HG02938 (cell line): ENCODE measurements around the gene PLEKHH2.
"Not testable (repeated sequence)": the region's sequence is repeated elsewhere in the genome, so short reads cannot be mapped to it uniquely, and the experiment has no call there.

Source experiments
- ATAC-seq: cut with Tn5 transposase; IDR thresholded peaks from one replicate; pipeline ENCODE4 v1.9.1; 2021; ENCODE audit warnings: mild to moderate bottlenecking, moderate library complexity; ENCODE audit not compliant: unreplicated experiment

PLEKHH2 gene

DNA sequence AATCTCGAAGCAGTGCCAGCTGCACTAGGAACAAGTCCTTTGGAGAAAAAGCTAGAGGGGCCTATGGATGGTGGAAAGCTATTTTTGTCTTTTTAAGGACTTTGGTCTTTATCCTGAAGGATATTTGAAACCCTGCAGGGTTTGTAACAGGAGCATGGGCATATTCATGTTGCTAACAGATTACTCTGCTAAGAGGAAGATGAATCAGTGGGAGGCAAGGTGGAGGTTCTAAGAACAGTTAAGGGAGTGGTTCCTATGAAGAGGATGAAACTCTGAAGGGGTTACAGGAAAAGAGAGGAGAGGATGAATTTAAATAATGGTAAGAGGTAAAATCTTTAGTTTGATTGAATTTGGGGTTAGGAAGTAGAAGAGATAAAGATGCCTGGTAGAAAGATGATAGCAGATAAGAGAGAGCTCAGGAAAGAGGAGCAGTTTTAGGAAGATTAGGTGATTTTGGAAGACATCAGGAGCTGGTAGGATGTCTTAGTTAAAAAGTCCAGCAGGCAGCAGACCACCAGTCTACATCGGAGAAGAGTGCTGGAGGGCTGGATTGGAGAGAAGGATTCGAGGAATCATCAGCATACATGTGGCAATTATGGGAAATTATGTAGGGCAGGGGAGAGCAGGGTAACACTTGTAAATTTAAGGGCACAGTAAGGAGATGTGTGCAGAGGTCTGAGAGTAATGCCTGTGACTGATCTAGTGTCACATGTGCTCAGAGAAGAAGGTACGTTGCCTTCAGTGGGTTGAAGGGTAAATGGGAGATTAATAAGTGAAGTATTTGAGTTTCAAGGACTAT, 78.4 kb downstream of the PLEKHH2 start:
- ATAC-seq, result no peak

- ATAC-seq, result no peak
These were observed 80.3 kb downstream of the PLEKHH2 start for GRCh38 chr2:43717322-43717721.

GRCh38 chr2:43718530-43719124, 81.6 kb downstream of the PLEKHH2 start:
- ATAC-seq, result no peak

DNA sequence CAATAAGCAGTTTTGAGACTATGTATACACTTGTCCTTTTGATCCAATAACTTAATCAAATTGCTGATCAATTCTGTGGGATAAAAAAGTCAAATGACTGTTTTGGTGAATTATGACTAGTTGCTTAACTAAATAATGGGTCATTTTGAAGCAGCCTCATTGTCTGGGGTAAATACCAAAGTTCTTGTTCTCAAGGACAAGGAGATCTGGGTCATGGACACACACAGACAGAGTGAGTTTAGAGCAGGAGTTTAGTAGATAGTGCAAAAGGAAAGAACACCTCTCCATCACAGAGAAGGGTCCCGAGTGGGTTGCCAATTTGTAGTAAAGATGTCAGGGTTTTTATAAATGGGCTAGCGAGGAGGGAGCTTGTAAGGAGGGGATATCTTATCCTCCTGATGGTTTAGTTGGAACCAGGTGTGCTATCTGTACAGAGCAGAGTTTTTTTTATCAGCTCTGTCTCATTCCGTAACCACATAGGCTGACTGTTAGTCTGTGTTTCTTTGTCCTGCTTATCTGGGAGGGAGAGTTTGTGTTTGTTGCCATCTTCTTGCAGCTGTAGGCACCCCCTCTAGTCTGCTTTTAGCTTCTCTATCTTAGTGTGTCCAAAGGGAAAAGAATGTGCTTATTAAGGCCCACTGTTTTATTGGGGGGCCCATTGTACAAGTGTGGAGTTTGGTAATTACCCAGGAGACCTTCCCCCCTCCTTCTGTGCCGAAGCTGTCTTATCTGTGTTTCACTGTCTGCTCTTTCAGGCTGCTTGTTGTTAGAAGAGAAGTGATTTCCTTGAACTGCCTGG, 87.9 kb downstream of the PLEKHH2 start:
- no peak for ATAC-seq

DNA sequence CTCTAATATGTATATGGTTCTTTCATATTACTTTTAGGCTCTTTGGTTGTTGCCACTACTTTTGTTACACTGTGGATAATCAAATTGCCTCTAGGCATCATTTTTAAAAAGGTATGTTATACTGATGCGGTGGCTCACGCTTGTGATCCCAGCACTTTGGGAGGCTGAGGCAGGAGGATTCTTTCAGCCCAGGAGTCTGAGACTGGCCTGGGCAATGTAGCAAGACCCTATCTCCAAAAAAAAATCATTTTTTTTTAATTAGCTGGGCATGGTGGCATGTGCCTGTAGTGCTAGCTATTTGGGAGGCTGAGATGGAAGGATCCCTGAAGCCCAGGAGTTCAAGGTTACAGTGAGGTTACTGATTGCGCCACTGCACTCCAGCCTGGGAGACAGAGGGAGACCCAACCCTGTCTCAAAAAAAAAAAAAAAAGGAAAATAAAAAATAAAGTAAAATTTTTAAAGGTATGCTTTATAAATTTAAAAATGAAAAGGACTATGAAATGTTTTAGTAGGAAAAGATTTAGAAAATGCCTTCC, 88.7 kb downstream of the PLEKHH2 start:
- no peak for ATAC-seq

DNA sequence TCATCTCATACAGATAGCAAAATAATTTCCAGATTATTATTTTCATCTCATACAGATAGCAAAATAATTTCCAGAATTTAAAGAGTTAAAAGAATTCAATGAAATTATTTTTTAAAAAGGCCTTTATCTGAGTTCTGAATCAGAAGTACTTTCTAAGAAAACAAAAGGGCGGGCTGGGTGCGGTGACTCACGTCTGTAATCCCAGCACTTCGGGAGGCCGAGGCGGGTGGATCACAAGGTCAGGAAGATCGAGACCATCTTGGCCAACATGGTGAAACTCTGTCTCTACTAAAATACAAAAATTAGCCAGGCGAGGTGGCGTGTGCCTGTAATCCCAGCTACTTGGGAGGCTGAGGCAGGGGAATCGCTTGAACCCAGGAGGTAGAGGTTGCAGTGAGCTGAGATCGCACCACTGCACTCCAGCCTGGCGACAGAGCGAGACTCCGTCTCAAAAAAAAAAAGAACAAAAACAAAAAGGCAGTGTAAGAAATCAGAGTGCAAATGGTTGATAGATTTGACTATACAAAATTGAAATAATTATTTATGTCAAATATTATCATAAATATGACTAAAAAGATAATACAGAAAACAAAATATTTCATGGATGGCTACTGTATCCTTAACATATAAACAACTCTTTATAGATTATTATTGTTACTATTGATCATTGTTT, 90.0 kb downstream of the PLEKHH2 start:
- ATAC-seq, result not testable (repeated sequence)

GRCh38 chr2:43727634-43728014, 90.6 kb downstream of the PLEKHH2 start:
- ATAC-seq, result no peak

DNA sequence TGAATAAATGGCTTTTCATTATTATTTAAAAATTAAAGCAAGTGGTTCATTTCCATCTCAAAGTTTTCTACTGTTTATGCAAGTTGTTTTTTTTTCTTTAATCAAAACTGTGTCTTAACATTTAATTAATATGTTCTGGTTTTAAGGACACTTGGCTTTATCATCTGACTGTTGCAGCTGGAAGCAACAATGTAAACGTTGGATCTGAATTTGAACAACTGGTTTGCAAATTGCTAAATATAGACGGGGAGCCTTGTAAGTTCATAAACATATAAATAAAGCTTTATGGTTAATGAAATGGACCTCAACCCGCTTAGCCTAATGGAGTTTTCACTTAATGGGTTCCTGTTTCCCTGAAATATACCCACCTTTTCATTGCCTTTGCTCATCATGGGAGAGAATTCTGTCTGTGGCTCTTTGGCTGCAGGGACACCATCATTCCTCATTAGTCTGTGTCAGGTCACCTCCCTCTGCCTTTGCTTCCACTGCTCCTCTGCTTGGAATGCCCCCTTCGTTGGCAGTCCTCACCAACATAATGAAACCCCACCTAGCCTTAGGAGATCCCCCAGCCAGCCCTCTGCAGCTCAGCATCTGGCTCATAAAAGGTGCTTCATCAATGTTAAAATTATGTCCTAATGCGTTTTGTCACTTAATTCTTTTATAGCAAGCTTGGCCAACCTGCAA, 92.6 kb downstream of the PLEKHH2 start:
- ATAC-seq, result no peak

DNA sequence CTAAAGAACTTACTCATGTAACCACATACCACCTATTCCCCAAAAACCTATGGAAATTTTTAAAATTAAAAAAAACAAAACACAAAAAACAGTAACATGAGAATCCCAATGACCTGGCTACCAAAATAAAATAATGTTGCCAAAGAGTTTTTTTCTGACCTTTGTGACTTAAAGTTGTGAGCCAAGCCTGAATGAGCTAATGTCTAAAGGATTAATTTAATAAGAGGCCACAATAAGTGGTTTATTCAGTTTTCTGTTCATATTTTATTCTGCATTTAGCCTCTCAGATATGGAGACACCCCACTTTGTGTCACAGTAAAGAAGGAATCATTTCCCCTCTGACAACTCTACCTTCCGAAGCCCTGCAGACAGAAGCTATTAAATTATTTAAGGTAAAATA, 94.2 kb downstream of the PLEKHH2 start:
- ATAC-seq, result no peak

- no peak for ATAC-seq
These were observed 99.6 kb downstream of the PLEKHH2 start for GRCh38 chr2:43736637-43737036.

DNA sequence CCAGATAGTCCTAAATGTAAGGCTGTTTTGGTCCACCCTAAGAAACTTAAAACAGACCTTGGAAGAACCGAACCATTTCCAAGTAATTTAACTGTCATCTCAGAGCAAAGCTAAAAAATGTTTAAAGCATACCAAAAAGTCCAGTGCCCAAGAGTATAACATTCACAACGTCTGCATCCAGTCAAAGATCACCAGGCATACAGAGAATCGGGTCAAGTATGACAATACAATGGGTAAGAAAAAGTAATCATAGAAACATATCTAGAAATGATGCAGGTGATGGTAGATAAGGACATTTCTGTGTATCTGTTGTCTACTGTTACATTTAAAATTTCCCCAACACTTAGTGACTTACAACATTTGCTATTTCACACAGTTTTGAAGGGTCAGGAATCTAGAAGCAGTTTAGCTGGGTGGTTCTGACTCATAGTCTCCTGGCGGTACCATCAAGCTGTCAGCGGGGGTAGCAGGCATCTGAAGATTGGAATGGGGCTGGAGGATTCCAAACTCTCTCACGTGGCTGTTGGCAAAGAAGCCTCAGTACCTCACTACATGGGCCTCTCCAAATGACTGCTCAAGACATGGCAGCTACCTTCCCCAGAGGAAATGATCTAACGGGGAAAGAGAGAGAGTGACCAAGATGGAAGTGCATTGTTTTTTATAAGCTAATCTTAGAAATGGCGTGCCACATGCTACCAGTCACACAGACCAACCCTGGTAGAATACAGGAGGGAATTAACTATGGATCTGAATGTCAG, 100.2 kb downstream of the PLEKHH2 start:
- ATAC-seq, result no peak

- no peak for ATAC-seq
These were observed 100.8 kb downstream of the PLEKHH2 start for GRCh38 chr2:43737855-43738254.

- no peak for ATAC-seq
These were observed 101.2 kb downstream of the PLEKHH2 start for GRCh38 chr2:43738257-43738656.

- no peak for ATAC-seq
These were observed 106.6 kb downstream of the PLEKHH2 start for GRCh38 chr2:43743706-43744105.

DNA sequence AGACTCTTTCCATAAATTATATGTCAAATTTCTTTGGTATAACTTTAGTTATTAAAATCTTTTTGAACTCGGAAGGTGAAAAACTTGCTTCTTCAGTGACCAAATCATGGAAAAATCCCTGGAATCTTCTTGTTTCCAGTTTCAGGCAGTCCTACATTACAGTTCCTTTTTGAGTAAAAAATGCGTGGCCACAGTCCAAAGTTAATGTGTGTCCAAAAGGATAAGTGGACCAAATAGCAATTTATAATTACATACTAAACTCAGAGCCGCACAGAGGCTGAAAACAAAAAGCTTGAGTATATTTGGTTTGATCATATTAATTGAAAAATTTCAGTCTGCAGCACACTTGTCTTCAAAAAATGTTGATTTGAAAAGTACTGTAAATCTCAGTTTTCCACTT, 108.4 kb downstream of the PLEKHH2 start:
- no peak for ATAC-seq

GRCh38 chr2:43748333-43748732, 111.3 kb downstream of the PLEKHH2 start:
- no peak for ATAC-seq

DNA sequence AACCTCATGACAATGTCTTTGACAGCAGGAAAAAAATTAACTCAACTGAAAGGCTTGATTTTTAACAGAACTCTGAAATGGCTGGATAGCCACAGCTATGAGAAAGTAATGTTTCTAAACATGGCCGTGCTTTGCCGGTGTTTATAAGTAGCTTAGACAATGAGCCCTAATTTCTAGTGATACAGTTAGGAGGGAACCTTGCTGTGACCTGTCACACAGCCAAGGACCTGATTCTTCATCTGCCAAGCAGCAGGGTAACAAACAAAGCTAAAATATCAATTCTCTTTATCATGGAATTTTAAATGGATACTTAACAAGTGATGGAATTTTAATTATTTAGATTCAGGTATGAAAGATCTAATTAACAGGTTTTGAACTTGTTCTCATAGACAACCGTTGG, 112.5 kb downstream of the PLEKHH2 start:
- no peak for ATAC-seq

GRCh38 chr2:43751476-43751990, 114.5 kb downstream of the PLEKHH2 start:
- ATAC-seq, result no peak

- ATAC-seq, result no peak
These were observed 115.2 kb downstream of the PLEKHH2 start for GRCh38 chr2:43752302-43752701.

GRCh38 chr2:43754180-43754579, 117.1 kb downstream of the PLEKHH2 start:
- no peak for ATAC-seq
